ENCODE measurements around the gene MICU2. TPM values are rescaled to one million over a fixed set of nuclear protein-coding genes. Genes with fewer than 3 reads are reported as not detected.

Gene MICU2
- total RNA-seq, 1 donor from 2014 or later = 43.6 TPM

GRCh38 chr13:21481359-21481758 lies 122.6 kb downstream of the MICU2 start:
- DNase-seq = no peak

GRCh38 chr13:21478881-21479808 lies 124.8 kb downstream of the MICU2 start:
- peak; percentile 78 for DNase-seq

- peak; percentile 48 for DNase-seq
These were observed 127.0 kb downstream of the MICU2 start for GRCh38 chr13:21476893-21477472.

- no peak for DNase-seq
These were observed 128.9 kb downstream of the MICU2 start for GRCh38 chr13:21475115-21475514.

- DNase-seq = no peak
These were observed 133.2 kb downstream of the MICU2 start for GRCh38 chr13:21470785-21471184.

- no peak for DNase-seq
These were observed 137.4 kb downstream of the MICU2 start for GRCh38 chr13:21466527-21466926.

- DNase-seq = no peak
These were observed 138.2 kb downstream of the MICU2 start for GRCh38 chr13:21465710-21466160.

- no peak for DNase-seq
These were observed 140.5 kb downstream of the MICU2 start for GRCh38 chr13:21463424-21463823.

- no peak for DNase-seq
These were observed 142.8 kb downstream of the MICU2 start for GRCh38 chr13:21461131-21461530.

- DNase-seq = peak; percentile 74
These were observed 144.9 kb downstream of the MICU2 start, which contains the start of gene ZDHHC20 for GRCh38 chr13:21458813-21459701. ZDHHC20 (minus strand) TSS chr13:21459303; CDS start chr13:21459171, 132 bp downstream.

- DNase-seq = no peak
These were observed 145.5 kb downstream of the MICU2 start for GRCh38 chr13:21458451-21458812.

GRCh38 chr13:21453387-21454081 lies 150.4 kb downstream of the MICU2 start:
- peak; percentile 44 for DNase-seq

GRCh38 chr13:21450936-21451335 lies 153.0 kb downstream of the MICU2 start:
- DNase-seq = no peak

- DNase-seq = no peak
These were observed 157.3 kb downstream of the MICU2 start for GRCh38 chr13:21446656-21447055.

GRCh38 chr13:21445759-21446158 lies 158.2 kb downstream of the MICU2 start:
- no peak for DNase-seq

- no peak for DNase-seq
These were observed 160.8 kb downstream of the MICU2 start for GRCh38 chr13:21443171-21443570.

Small RNAs within 50 kb of the gene (small RNA-seq; reads per million reads assigned to genes)
- gene RNU6-59P (ENCODE audit: low replicate concordance) = not detected

Other genes starting within 250 kb of the MICU2 start
- 102 TPM for gene ZDHHC20, start 144.9 kb downstream of the MICU2 start, total RNA-seq
- gene FGF9, start 66.9 kb upstream of the MICU2 start, total RNA-seq = 0.99 TPM

All from skin of body (tissue), 3 donors.